Neural cell (in vitro differentiated cells): ENCODE results near the gene XRCC3. TPM values are rescaled to one million over a fixed set of nuclear protein-coding genes. Genes with fewer than 3 reads are reported as not detected.

Source experiments
- H2AFZ ChIP-seq: fragments of 200-600, 300-800 bp; sonication (generic), shearing (Covaris generic); 2 replicates; pipeline ENCODE4 v1.6.0; 2014; ENCODE audit warnings: low read depth, mild to moderate bottlenecking, antibody characterized with exemption, low read length, moderate library complexity
- H3F3A ChIP-seq: fragments of 200-600 bp; shearing (Covaris generic); 2 replicates; pipeline ENCODE4 v1.6.1; 2016; ENCODE audit warnings: mild to moderate bottlenecking, moderate library complexity, mixed read lengths, antibody characterized with exemption, low read length; ENCODE audit not compliant: insufficient read depth, poor library complexity, severe bottlenecking
- H3K27ac ChIP-seq: fragments of 200-600, 300-800 bp; sonication (generic), shearing (Covaris generic); 2 replicates; pipeline ENCODE4 v1.5.1; 2014; ENCODE audit warnings: mild to moderate bottlenecking, low read length, moderate library complexity
- H3K27me3 ChIP-seq: fragments of 300-800, 200-600 bp; sonication (generic), shearing (Covaris generic); 2 replicates; pipeline ENCODE4 v1.6.0; 2014; ENCODE audit warnings: mild to moderate bottlenecking, low read depth, low read length, moderate library complexity; ENCODE audit not compliant: insufficient read depth
- H3K36me3 ChIP-seq: fragments of 300-800, 200-600 bp; sonication (generic), shearing (Covaris generic); 2 replicates; pipeline ENCODE4 v1.5.1; 2014; ENCODE audit warnings: mild to moderate bottlenecking, antibody characterized with exemption, low read length, moderate library complexity; ENCODE audit not compliant: insufficient read depth
- H3K4me2 ChIP-seq: fragments of 300-800, 200-600 bp; sonication (generic), shearing (Covaris generic); 2 replicates; pipeline ENCODE4 v1.6.0; 2014; ENCODE audit warnings: mild to moderate bottlenecking, low read length
- H3K4me3 ChIP-seq: fragments of 300-800, 200-600 bp; sonication (generic), shearing (Covaris generic); 2 replicates; pipeline ENCODE4 v1.5.1; 2014; ENCODE audit warnings: mild to moderate bottlenecking, low read length, moderate library complexity
- H3K79me2 ChIP-seq: fragments of 200-600 bp; shearing (Covaris generic); replicated peaks from 2 replicates; pipeline ENCODE4 v1.6.0; 2014; ENCODE audit warnings: mild to moderate bottlenecking, low read length, moderate library complexity; ENCODE audit not compliant: insufficient read depth
- H3K9ac ChIP-seq: fragments of 300-800, 200-600 bp; sonication (generic), shearing (Covaris generic); 2 replicates; pipeline ENCODE4 v1.6.1; 2016; ENCODE audit warnings: mild to moderate bottlenecking, low read length, mixed read lengths
- H3K9me2 ChIP-seq: fragments of 200-600 bp; shearing (Covaris generic); 2 replicates; pipeline ENCODE4 v1.6.1; 2016; ENCODE audit warnings: mild to moderate bottlenecking, low read length, mixed read lengths; ENCODE audit not compliant: insufficient read depth
- H3K9me3 ChIP-seq: fragments of 200-600, 300-800 bp; sonication (generic), shearing (Covaris generic); 2 replicates; pipeline ENCODE4 v1.6.1; 2016; ENCODE audit warnings: mild to moderate bottlenecking, mixed run types, low read length, moderate library complexity, mixed read lengths
- H4K20me1 ChIP-seq: fragments of 200-600 bp; shearing (Covaris generic); 2 replicates; pipeline ENCODE4 v1.6.1; 2016; ENCODE audit warnings: mild to moderate bottlenecking, mixed run types; ENCODE audit not compliant: insufficient read depth
- EP300 ChIP-seq: fragments of 450-650 bp; conservative IDR thresholded peaks from 2 replicates; pipeline ENCODE4 v1.6.1; 2014; ENCODE audit warnings: antibody characterized with exemption, mild to moderate bottlenecking, moderate library complexity; ENCODE audit not compliant: poor library complexity, severe bottlenecking
- EZH2 ChIP-seq: fragments of 200-600, 300-800 bp; shearing (Covaris generic), sonication (generic); IDR thresholded peaks from 2 replicates; pipeline ENCODE4 v1.6.1; 2014; ENCODE audit warnings: antibody characterized with exemption, low read length, borderline replicate concordance, mild to moderate bottlenecking; ENCODE audit not compliant: insufficient read depth, poor library complexity, severe bottlenecking
- MXI1 ChIP-seq: fragments of 450-650 bp; conservative IDR thresholded peaks from 2 replicates; pipeline ENCODE4 v1.6.1; 2014; ENCODE audit warnings: antibody characterized with exemption, mild to moderate bottlenecking; ENCODE audit not compliant: poor library complexity, severe bottlenecking
- POLR2AphosphoS5 ChIP-seq: IDR thresholded peaks from 2 replicates; pipeline ENCODE4 v1.6.1; 2012
- RAD21 ChIP-seq: fragments of 450-650 bp; conservative IDR thresholded peaks from 2 replicates; pipeline ENCODE4 v1.6.1; 2014; ENCODE audit warnings: antibody characterized with exemption, mild to moderate bottlenecking, moderate library complexity
- SMC3 ChIP-seq: fragments of 450-650 bp; conservative IDR thresholded peaks from 2 replicates; pipeline ENCODE4 v1.6.1; 2014; ENCODE audit warnings: antibody characterized with exemption, mild to moderate bottlenecking, moderate library complexity; ENCODE audit not compliant: poor library complexity
- TAF1 ChIP-seq: IDR thresholded peaks from 2 replicates; pipeline ENCODE4 v1.6.1; 2012; ENCODE audit warnings: low read depth
- polyA plus RNA-seq: library from polyadenylated mRNA; depleted of rRNA; stranded (reverse); fragments of >200 nt; gene quantifications from 2 replicates; pipeline ENCODE4 v1.2.3, GENCODE V29; 2014
- TF ChIP-seq, protein P1 (sequence below): IDR thresholded peaks from 2 replicates; pipeline ENCODE4 v1.6.1; 2012; ENCODE audit warnings: borderline replicate concordance
- TF ChIP-seq, protein P2 (sequence below): fragments of 450-650 bp; IDR thresholded peaks from 2 replicates; pipeline ENCODE4 v1.5.1; 2014; ENCODE audit warnings: antibody characterized with exemption, mild to moderate bottlenecking, moderate library complexity; ENCODE audit not compliant: poor library complexity, severe bottlenecking

The XRCC3 gene
- polyA plus RNA-seq, 1 donor from 2014 or later: 14.6 TPM

DNA sequence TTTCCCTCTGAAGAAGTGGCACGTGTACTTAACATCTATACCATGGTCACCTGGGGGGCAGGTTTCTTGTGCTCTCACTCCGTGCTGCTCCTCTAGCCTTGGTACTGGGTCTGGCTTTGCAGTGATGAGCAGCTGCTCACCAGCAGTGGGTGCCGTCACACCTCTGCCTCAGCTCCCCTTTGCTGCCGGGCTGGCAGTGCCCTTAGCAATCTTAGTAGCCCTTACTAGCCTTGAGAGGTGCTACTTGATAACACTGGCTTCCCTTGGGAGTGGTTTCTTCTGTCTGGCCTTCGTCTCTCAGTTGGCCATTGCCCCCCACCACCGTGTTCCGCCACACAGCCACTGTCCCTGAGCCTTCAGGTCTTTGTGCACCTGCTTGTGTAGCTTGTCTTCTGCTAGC is 63.7 kb downstream of the XRCC3 start:
- H3K9ac ChIP-seq: no peak overlapping the region
- no peaks in the 10 kb centered on the region for H3F3A ChIP-seq
- H2AFZ ChIP-seq: no peak overlapping the region
- H3K79me2 ChIP-seq: peaks cover 59% of the 10 kb centered on the region
- no peaks in the 10 kb centered on the region for H3K9me2 ChIP-seq
- no peak overlapping the region for H3K4me2 ChIP-seq
- no peak overlapping the region for H3K4me3 ChIP-seq
- H3K27me3 ChIP-seq: no peaks in the 10 kb centered on the region
- TF ChIP-seq, protein P1, sequence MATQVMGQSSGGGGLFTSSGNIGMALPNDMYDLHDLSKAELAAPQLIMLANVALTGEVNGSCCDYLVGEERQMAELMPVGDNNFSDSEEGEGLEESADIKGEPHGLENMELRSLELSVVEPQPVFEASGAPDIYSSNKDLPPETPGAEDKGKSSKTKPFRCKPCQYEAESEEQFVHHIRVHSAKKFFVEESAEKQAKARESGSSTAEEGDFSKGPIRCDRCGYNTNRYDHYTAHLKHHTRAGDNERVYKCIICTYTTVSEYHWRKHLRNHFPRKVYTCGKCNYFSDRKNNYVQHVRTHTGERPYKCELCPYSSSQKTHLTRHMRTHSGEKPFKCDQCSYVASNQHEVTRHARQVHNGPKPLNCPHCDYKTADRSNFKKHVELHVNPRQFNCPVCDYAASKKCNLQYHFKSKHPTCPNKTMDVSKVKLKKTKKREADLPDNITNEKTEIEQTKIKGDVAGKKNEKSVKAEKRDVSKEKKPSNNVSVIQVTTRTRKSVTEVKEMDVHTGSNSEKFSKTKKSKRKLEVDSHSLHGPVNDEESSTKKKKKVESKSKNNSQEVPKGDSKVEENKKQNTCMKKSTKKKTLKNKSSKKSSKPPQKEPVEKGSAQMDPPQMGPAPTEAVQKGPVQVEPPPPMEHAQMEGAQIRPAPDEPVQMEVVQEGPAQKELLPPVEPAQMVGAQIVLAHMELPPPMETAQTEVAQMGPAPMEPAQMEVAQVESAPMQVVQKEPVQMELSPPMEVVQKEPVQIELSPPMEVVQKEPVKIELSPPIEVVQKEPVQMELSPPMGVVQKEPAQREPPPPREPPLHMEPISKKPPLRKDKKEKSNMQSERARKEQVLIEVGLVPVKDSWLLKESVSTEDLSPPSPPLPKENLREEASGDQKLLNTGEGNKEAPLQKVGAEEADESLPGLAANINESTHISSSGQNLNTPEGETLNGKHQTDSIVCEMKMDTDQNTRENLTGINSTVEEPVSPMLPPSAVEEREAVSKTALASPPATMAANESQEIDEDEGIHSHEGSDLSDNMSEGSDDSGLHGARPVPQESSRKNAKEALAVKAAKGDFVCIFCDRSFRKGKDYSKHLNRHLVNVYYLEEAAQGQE: no peak
- TF ChIP-seq, protein P2, sequence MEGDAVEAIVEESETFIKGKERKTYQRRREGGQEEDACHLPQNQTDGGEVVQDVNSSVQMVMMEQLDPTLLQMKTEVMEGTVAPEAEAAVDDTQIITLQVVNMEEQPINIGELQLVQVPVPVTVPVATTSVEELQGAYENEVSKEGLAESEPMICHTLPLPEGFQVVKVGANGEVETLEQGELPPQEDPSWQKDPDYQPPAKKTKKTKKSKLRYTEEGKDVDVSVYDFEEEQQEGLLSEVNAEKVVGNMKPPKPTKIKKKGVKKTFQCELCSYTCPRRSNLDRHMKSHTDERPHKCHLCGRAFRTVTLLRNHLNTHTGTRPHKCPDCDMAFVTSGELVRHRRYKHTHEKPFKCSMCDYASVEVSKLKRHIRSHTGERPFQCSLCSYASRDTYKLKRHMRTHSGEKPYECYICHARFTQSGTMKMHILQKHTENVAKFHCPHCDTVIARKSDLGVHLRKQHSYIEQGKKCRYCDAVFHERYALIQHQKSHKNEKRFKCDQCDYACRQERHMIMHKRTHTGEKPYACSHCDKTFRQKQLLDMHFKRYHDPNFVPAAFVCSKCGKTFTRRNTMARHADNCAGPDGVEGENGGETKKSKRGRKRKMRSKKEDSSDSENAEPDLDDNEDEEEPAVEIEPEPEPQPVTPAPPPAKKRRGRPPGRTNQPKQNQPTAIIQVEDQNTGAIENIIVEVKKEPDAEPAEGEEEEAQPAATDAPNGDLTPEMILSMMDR: no peak
- TF ChIP-seq TAF1 (no peak), RAD21 (no peak), EP300 (no peak), MXI1 (no peak), POLR2AphosphoS5 (no peak), SMC3 (no peak), EZH2 (no peak)
- H3K36me3 ChIP-seq: no peaks in the 10 kb centered on the region
- peaks cover 17% of the 10 kb centered on the region for H4K20me1 ChIP-seq
- H3K27ac ChIP-seq: no peak overlapping the region
- H3K9me3 ChIP-seq: no peaks in the 10 kb centered on the region

DNA sequence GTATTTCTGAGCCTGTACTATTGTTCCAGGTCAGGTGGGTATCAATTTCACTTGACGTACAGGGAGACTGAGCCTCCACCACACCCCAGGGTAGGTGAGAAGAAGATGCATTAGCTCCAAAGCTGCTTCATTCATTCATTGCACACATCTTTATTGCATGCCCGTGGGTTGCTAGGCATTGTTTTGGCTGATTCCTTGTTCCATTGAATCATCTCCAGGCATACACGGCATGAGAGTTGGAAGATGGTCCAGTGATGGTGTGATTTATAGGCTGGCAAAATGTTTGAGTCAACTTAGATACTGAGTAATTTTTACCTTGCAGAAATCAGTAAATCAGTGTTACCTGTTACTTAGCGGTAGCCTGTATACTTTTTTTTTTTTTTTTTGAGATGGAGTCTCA is 65.0 kb downstream of the XRCC3 start:
- H3K4me2 ChIP-seq: no peak overlapping the region
- no peaks in the 10 kb centered on the region for H3K27me3 ChIP-seq
- H3K36me3 ChIP-seq: no peaks in the 10 kb centered on the region
- peaks cover 17% of the 10 kb centered on the region for H4K20me1 ChIP-seq
- no peaks in the 10 kb centered on the region for H3F3A ChIP-seq
- no peak overlapping the region for H3K9ac ChIP-seq
- H3K9me2 ChIP-seq: no peaks in the 10 kb centered on the region
- H3K27ac ChIP-seq: no peak overlapping the region
- no peak overlapping the region for H3K4me3 ChIP-seq
- no peak for TF ChIP-seq MXI1
- TF ChIP-seq EZH2: no peak
- no peak for TF ChIP-seq RAD21
- TF ChIP-seq, protein P1: no peak
- TF ChIP-seq POLR2AphosphoS5: no peak
- TF ChIP-seq, protein P2: no peak
- TF ChIP-seq SMC3: no peak
- no peak for TF ChIP-seq TAF1
- no peak for TF ChIP-seq EP300
- no peak overlapping the region for H2AFZ ChIP-seq
- H3K9me3 ChIP-seq: no peaks in the 10 kb centered on the region
- H3K79me2 ChIP-seq: peaks cover 62% of the 10 kb centered on the region
